ENCODE measurements around the gene SRPK3.

- TF ChIP-seq POLR2AphosphoS5 (IDR thresholded peaks at IDR 0.05; ENCODE audit: low read depth) (no peak), CTCF (IDR thresholded peaks at IDR 0.05; ENCODE audit: insufficient read depth, low read length) (no peak), REST (IDR thresholded peaks at IDR 0.05; ENCODE audit: insufficient replicate concordance, low read depth) (no peak)
Observed at GRCh38 chrX:153733651-153734240, 47.1 kb upstream of the SRPK3 start.
